ENCODE data around the gene TBC1D30.
"Not testable (repeated sequence)": the region's sequence is repeated elsewhere in the genome, so short reads cannot be mapped to it uniquely, and the experiment has no call there.

Gene TBC1D30

GRCh38 chr12:64806593-64807460, 17.6 kb upstream of the TBC1D30 start:
- DNase-seq, result no peak

- DNase-seq, result no peak
Measured at GRCh38 chr12:64808110-64808509, 16.3 kb upstream of the TBC1D30 start.

GRCh38 chr12:64810831-64811230, 13.6 kb upstream of the TBC1D30 start:
- no peak for DNase-seq

GRCh38 chr12:64813723-64814122, 10.7 kb upstream of the TBC1D30 start:
- DNase-seq, result no peak

GRCh38 chr12:64814432-64814831, 10.0 kb upstream of the TBC1D30 start:
- no peak for DNase-seq

- no peak for DNase-seq
Measured at GRCh38 chr12:64819816-64820402, 4.5 kb upstream of the TBC1D30 start.

GRCh38 chr12:64820593-64820992, 3.9 kb upstream of the TBC1D30 start:
- no peak for DNase-seq

GRCh38 chr12:64821116-64821630, 3.3 kb upstream of the TBC1D30 start:
- DNase-seq, result no peak

- no peak for DNase-seq
Measured at GRCh38 chr12:64824130-64824499, 332 bp upstream of the TBC1D30 start.

GRCh38 chr12:64825143-64826021, 935 bp downstream of the TBC1D30 start:
- DNase-seq, result peak; percentile 76

GRCh38 chr12:64826234-64826633, 1.8 kb downstream of the TBC1D30 start:
- DNase-seq, result peak; percentile 83

- no peak for DNase-seq
Measured at GRCh38 chr12:64828713-64829112, 4.3 kb downstream of the TBC1D30 start.

GRCh38 chr12:64833928-64834327, 9.5 kb downstream of the TBC1D30 start:
- no peak for DNase-seq

GRCh38 chr12:64835901-64836300, 11.5 kb downstream of the TBC1D30 start:
- no peak for DNase-seq

- no peak for DNase-seq
Measured at GRCh38 chr12:64836856-64837255, 12.4 kb downstream of the TBC1D30 start.

- no peak for DNase-seq
Measured at GRCh38 chr12:64837427-64837826, 13.0 kb downstream of the TBC1D30 start.

GRCh38 chr12:64840119-64840518, 15.7 kb downstream of the TBC1D30 start:
- DNase-seq, result no peak

- DNase-seq, result no peak
Measured at GRCh38 chr12:64840949-64841717, 16.7 kb downstream of the TBC1D30 start.

- not testable (repeated sequence) for DNase-seq
Measured at GRCh38 chr12:64848409-64848808, 24.0 kb downstream of the TBC1D30 start.

GRCh38 chr12:64858882-64859605, 34.6 kb downstream of the TBC1D30 start:
- DNase-seq, result no peak

GRCh38 chr12:64860446-64860998, 36.1 kb downstream of the TBC1D30 start:
- DNase-seq, result no peak

Measured in NCI-H510A (cell line).